GM21528 (cell line): ENCODE measurements around the gene SLC45A3.
A peak's percentile ranks its signal among the peaks of the same experiment; 100 is the strongest.
"Not testable (repeated sequence)": the region's sequence is repeated elsewhere in the genome, so short reads cannot be mapped to it uniquely, and the experiment has no call there.

Experiments used
- ATAC-seq: cut with Tn5 transposase; IDR thresholded peaks from one replicate; pipeline ENCODE4 v1.9.1; 2021; ENCODE audit warnings: mild to moderate bottlenecking, moderate library complexity; ENCODE audit not compliant: unreplicated experiment, low FRiP score

Gene SLC45A3

GRCh38 chr1:205645519-205645918 lies 34.8 kb downstream of the SLC45A3 start:
- no peak for ATAC-seq

DNA sequence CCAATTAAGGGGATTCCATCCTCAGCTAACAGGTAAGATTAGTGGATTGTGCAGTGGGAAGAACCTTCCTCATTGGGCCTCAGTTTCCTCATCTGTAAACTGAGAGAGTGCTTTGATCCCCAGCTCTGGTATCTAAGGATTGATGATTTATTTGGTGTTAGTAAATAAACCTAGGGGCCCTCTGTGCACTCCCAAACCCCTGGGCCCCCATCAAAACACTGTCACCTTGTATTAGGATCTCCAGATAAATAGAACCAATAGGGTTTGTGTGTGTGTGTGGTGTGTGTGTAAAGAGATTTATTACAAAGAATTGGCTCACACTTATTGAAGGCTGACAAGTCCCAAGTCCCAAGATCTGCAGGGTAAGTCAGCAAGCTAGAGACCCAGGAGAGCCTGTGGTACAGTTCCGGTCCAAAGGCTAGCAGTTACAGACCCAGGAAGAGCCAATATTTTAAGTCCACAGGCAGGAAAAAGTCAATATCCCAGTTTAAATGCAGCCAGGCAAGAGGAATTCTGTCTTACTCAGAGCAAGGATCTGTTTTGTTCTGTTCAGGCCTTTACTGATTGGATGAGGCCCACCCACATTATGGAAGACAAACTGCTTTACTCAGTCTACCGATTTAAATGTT lies 37.5 kb downstream of the SLC45A3 start:
- ATAC-seq, result no peak

DNA sequence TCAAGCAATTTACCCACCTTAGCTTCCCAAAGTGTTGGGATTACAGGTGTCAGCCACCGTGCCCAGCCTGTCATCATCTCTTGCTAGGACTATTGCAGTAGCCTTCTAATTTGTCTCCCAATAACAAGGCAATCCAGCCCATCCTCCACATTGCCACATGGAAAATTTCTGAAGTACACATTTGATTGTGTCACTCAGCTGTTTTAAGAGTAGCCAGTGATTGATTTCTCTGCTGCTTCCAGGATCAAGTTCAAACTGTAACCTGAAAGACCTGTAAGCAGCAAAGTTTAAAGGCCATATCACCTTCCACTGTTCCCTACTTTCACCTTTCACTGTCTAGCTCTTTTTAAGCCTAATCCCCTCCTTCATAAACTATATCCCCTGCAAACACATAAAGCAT lies 40.7 kb downstream of the SLC45A3 start:
- no peak for ATAC-seq

DNA sequence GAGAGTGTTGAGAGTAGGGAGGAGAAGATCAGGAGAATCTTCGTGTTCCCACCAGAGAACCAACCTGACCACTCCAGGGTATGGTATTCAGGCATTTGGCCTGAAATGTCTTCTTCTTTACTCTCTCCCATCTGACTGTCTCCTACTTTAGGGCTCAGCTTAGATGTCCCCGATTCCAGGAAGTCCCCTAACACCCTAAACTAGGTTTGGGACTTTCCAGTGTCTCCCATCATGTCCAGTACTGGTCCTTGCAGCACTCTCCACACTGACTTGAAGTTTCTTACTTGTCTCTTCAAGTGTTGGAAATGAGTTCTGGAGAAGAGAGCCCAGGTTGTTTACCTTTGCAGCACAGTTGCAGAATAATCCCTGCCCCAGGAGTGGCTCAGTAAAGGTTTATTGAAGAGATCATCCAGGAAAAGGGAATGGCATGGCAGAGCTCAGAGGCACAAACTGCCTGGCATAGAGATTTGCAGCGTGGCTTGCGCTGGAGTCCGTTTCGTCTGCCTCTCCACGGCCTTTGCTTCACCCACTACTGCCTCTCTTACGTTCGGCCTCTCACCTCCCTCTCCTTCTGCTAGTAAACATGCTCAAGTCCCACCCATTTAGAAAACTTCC lies 42.3 kb downstream of the SLC45A3 start:
- no peak for ATAC-seq

- no peak for ATAC-seq
These were observed 43.6 kb downstream of the SLC45A3 start for GRCh38 chr1:205636732-205637131.

GRCh38 chr1:205636138-205636530 lies 44.2 kb downstream of the SLC45A3 start:
- not testable (repeated sequence) for ATAC-seq

- ATAC-seq, result no peak
These were observed 46.8 kb downstream of the SLC45A3 start for GRCh38 chr1:205633421-205633976.

GRCh38 chr1:205632669-205633169 lies 47.6 kb downstream of the SLC45A3 start:
- ATAC-seq, result no peak

- ATAC-seq, result peak; percentile 79
These were observed 48.3 kb downstream of the SLC45A3 start, which contains the start of gene ELK4 for GRCh38 chr1:205631768-205632668. TSS of gene ELK4 (minus strand) at chr1:205632011. CDS start at chr1:205623882, 8,129 bp downstream.

DNA sequence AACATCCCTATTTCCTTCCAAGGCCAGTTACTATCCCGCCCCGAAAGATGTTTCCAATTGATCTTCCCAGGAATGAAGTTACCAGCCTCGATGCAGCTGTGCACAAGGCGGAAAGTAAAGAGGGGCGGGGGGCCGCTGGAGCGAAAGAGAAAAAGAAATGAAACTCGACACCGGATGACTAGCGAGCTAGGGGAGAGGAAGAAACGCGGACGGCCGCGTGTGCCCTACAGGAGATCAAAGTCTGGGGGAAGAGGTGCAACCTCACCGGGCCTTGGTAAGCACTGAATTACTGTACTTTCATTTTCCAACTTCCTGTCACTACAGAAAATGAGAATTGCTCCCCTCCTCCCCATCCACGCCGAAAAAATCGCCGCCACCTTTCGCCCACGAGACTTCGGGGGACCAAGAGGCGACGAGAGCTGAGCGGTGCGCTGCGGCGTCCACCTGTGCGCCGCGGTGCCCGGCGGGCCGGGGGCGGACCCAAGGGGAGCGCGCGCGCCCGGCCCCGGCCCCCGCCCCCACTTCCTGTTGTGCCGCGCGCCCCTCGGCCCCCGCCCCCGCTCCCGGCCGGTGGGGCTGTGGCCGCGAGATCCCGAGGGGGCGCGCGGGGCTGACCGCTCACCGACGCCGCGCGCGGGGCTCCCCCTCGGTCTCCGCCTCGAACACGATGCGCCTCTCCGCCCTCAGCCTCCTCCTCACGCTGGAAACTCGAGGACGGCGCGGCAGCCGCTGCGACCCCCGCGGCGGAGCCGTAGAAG lies 49.1 kb downstream of the SLC45A3 start:
- ATAC-seq, result peak; percentile 62

- no peak for ATAC-seq
These were observed 49.7 kb downstream of the SLC45A3 start for GRCh38 chr1:205630651-205631009.

- ATAC-seq, result no peak
These were observed 50.1 kb downstream of the SLC45A3 start for GRCh38 chr1:205630241-205630640.

GRCh38 chr1:205629751-205630150 lies 50.6 kb downstream of the SLC45A3 start:
- no peak for ATAC-seq

GRCh38 chr1:205627956-205628355 lies 52.4 kb downstream of the SLC45A3 start:
- ATAC-seq, result no peak

GRCh38 chr1:205626216-205626615 lies 54.1 kb downstream of the SLC45A3 start:
- ATAC-seq, result no peak

GRCh38 chr1:205623646-205624045 lies 56.7 kb downstream of the SLC45A3 start:
- ATAC-seq, result no peak

- ATAC-seq, result no peak
These were observed 60.0 kb downstream of the SLC45A3 start for GRCh38 chr1:205620269-205620668.

DNA sequence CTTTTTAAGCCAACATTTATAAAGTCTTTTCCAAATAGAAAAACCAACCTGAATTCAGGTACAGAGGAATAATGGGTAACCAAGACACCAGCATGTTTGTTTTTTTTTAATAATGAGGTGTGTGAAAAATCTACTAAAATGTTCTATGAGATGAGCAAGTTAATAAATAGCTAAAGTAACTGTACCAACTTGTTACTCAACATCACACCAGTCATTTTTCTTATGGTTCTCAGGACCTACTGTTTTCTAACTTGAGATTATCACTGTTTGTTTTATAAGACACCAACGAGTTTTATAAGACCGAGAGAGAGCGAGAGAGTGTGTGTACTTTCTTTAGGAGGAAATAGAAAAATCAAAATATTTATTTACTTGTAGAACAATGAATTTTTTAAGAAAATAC lies 60.9 kb downstream of the SLC45A3 start:
- ATAC-seq, result no peak

- ATAC-seq, result no peak
These were observed 63.6 kb downstream of the SLC45A3 start for GRCh38 chr1:205616563-205617293.

DNA sequence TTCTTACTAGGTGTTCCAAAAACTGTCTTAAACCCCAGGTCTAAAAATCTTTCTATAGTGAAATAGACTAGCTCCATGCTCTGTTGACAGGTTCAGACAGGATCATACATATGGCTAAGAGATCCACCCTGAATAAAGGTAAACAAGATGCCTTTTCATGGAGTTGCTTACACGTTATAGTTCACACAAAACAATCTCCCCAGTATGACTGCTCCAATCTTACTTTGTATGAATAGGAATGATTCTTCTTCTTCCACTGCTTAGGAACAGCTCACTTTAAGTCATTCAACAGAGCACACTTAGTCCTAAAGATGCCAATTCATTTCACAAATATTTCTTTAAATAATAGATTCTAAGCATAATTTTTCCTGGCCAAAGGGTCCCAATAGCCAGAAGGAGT lies 64.5 kb downstream of the SLC45A3 start:
- no peak for ATAC-seq
